Epithelial cell of esophagus (primary cell): ENCODE measurements around the gene SUCNR1.
"Not testable (repeated sequence)": the region's sequence is repeated elsewhere in the genome, so short reads cannot be mapped to it uniquely, and the experiment has no call there.

Experiments
- DNase-seq: peaks from one replicate; pipeline ENCODE4 v3.0.0; 2010; ENCODE audit warnings: low read depth
- H3K4me3 ChIP-seq: 2 replicates; pipeline ENCODE4 v1.5.1; 2011; ENCODE audit warnings: mild to moderate bottlenecking, low read length, control low read depth
- CTCF ChIP-seq: IDR thresholded peaks from 2 replicates; pipeline ENCODE4 v1.5.1; 2011; ENCODE audit warnings: low read depth, mild to moderate bottlenecking, low read length, control low read depth, inconsistent platforms; ENCODE audit not compliant: insufficient read depth; ENCODE audit errors: missing control alignments

SUCNR1 gene

DNA sequence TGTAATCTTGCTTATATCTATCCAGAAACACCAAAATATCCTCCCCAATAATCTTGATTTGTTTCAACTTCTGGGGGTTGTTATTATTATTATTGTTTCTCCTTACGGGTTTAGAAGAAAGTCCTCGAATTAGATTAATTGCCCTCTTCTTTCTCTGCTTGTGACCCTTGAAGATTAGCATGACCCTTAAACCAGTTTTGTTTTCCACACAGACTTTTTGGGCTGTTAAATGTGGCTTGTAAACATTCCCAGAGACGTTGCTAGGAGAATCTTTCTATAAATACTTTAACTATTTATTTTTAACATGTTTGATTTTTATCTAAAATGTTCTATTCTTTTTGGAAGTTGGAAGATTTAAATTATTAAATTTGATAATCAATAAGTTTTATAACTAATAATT, 4.3 kb upstream of the SUCNR1 start:
- no peak for DNase-seq
- no peak overlapping the region for H3K4me3 ChIP-seq
- TF ChIP-seq CTCF = no peak

DNA sequence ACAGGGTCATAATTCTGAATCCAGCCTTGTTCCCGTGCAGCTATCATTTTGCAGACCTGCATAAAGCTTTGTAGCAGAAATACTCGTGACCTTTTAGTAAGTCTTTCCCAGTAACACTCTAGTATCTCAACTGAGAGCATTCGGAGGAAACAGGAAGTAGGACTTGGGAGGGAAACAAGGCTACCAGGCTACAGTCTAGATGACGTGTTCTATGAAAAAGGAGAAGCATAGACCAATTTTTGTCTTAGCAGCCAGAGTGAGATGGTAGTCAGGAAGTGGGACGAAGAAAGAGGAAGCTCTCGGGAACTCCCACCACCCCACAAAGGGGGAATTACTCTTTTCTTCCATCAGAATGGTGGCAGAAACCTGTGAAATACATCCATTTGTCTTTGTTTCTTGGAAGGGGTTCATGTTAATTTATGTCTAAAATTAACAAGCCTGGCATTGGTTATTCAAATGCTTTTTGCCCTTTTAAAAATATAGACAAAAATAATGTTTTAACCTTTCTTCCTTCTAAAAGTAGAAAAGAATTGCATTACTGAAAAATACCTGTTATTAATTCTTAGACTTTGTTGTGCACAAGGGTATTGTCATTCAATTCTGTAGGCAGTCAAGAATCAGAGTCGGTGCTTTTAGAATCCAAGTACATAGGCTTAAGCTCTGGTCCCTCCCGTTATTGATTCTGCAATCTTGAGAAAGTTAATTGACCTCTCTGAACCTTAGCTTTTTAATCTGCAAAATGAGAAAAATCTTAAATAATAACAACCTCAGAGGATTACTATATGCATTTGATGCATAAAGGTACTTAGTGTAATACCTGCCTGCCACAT, 1.6 kb upstream of the SUCNR1 start:
- no peak for DNase-seq
- TF ChIP-seq CTCF = no peak

DNA sequence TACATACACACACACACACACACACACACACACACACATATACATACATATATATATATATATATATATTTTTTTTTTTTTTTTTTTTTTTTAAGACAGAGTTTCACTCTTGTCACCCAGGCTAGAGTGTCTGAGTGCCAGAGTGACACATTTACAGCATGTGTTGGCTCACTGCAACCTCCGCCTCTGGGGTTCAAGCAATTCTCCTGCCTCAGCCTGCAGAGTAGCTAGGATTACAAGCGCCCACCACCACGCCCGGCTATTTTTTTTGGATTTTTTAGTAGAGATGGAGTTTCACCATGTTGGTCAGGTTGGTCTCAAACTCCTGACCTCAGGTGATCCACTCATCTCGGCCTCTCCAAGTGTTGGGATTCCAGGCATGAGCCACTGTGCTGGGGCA, 636 bp downstream of the SUCNR1 start:
- H3K4me3 ChIP-seq, DNase-seq: not testable (repeated sequence)

More for the DNA sequence above, 1.6 kb upstream of the SUCNR1 start:
- no peak overlapping the region for H3K4me3 ChIP-seq

DNA sequence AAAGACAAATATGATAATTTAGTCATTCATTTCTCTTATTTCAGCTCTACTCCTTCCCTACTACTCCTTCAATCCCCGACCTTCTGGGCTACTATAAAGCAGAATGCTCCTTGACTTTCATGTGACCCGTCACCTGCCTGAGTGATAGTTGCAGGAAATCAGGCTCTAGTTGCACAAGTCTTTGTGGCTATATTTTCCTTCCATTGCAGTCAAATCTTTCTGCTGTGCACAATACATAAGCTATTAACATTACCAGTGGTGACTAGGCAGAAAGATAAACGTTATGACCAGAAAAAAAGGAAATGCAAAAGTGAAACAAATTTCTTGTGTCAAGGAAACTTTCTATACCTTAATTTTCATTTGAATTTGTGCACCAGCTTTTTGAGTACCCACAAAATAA, 2.3 kb downstream of the SUCNR1 start:
- no peak for TF ChIP-seq CTCF
- H3K4me3 ChIP-seq = no peak overlapping the region

GRCh38 chr3:151877269-151877668, 3.8 kb downstream of the SUCNR1 start:
- H3K4me3 ChIP-seq = no peak overlapping the region
- TF ChIP-seq CTCF = no peak
- DNase-seq = no peak

More for the DNA sequence above, 2.3 kb downstream of the SUCNR1 start:
- DNase-seq = no peak

GRCh38 chr3:151878465-151878864, 5.0 kb downstream of the SUCNR1 start:
- no peak for DNase-seq
- H3K4me3 ChIP-seq = no peak overlapping the region
- no peak for TF ChIP-seq CTCF

GRCh38 chr3:151879037-151879436, 5.6 kb downstream of the SUCNR1 start:
- no peak overlapping the region for H3K4me3 ChIP-seq
- DNase-seq = no peak
- TF ChIP-seq CTCF = no peak
